ENCODE results near the gene AGAP1. TPM values are rescaled to one million over a fixed set of nuclear protein-coding genes. Genes with fewer than 3 reads are reported as not detected.

Gene AGAP1
- total and polyA plus RNA-seq, 4 donors = 2.0 to 8.5 (median 5.4) TPM

DNA sequence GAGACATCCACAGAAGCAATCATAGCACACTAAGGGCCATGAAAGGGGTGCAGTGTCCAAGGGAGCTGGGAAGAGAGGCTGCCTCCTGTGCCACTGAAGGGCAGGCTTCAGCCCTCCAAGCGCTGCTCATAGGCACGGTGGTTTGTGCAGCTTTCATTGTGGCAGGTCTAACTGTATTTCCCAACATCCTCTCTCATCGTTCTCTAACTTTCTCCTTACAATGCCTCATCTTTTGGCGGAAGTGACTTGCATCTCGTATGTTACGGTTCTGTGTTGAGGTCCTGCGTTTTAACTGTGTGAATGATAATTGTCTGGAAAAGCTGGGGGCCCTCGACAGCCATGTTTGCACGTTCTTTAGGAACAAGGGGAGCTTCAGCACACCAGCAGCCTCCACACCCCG is 460.4 kb downstream of the AGAP1 start:
- no peaks in the 10 kb centered on the region for H3K4me1 ChIP-seq (ENCODE audit: control insufficient read depth in 4 of 4, insufficient read depth in 4 of 4, low read length in 3 of 4)
- H3K9me3 ChIP-seq (ENCODE audit: control insufficient read depth in 4 of 4, low read length in 3 of 4) = no peaks in the 10 kb centered on the region
- H3K27me3 ChIP-seq (ENCODE audit: control insufficient read depth in 4 of 4, insufficient read depth in 4 of 4, low read length in 3 of 4) = no peaks in the 10 kb centered on the region
- no peak overlapping the region for H3K9ac ChIP-seq (ENCODE audit: low read depth in 1 of 2, low read length in 2 of 2)
- no peaks in the 10 kb centered on the region for H3K36me3 ChIP-seq (ENCODE audit: control insufficient read depth in 4 of 4, insufficient read depth in 3 of 4, low read depth in 1 of 4, low read length in 3 of 4)
- no peak overlapping the region for H3K4me3 ChIP-seq (ENCODE audit: low read depth in 1 of 3, low read length in 3 of 3)
- DNase-seq (ENCODE audit: low spot score) = no peak
- no peak overlapping the region for H3K27ac ChIP-seq (ENCODE audit: low read depth in 1 of 2, low read length in 2 of 2)
- 97% methylated on average over 10 of the region's 10 CpGs for WGBS
- no peak for TF ChIP-seq HNF4A (conservative IDR thresholded peaks at IDR 0.05)
- TF ChIP-seq EGR1 (IDR thresholded peaks at IDR 0.05; ENCODE audit: low read depth in 2 of 2) = no peak

DNA sequence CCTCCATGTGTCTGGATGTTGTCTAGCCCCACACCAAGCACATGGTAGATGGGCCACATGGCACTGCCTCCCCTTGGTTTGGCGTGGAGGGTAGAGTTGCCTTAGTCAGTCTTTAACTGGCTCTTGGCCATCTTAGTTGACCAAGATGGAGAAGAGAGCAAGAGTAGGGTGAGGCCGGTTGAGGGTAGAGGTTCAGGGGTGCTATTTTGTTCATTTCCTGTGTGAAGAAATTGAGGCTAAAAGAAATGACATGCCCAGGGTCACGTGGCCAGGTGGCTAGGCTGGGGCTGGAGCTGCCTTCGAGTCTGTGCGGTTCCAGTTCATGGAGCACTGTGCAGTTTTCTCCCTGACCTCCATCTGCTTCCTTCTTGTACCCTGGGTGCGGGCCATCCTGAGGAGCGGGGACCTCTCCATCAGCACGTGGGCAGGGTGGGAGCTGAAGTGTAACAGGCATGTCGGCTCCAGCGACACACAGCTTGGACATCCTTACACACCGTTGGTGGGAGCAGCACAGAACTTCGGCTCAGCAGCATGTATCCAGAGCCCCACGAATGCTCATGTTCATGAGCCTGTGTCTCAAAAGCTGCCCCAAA is 461.1 kb downstream of the AGAP1 start:
- H3K27ac ChIP-seq (ENCODE audit: low read depth in 1 of 2, low read length in 2 of 2) = no peak overlapping the region
- H3K27me3 ChIP-seq (ENCODE audit: control insufficient read depth in 4 of 4, insufficient read depth in 4 of 4, low read length in 3 of 4) = no peaks in the 10 kb centered on the region
- no peak overlapping the region for H3K9ac ChIP-seq (ENCODE audit: low read depth in 1 of 2, low read length in 2 of 2)
- no peaks in the 10 kb centered on the region for H3K9me3 ChIP-seq (ENCODE audit: control insufficient read depth in 4 of 4, low read length in 3 of 4)
- H3K36me3 ChIP-seq (ENCODE audit: control insufficient read depth in 4 of 4, insufficient read depth in 3 of 4, low read depth in 1 of 4, low read length in 3 of 4) = no peaks in the 10 kb centered on the region
- no peak for DNase-seq (ENCODE audit: low spot score)
- WGBS = 96% methylated on average over 13 of the region's 13 CpGs
- H3K4me3 ChIP-seq (ENCODE audit: low read depth in 1 of 3, low read length in 3 of 3) = no peak overlapping the region
- TF ChIP-seq, protein P1, sequence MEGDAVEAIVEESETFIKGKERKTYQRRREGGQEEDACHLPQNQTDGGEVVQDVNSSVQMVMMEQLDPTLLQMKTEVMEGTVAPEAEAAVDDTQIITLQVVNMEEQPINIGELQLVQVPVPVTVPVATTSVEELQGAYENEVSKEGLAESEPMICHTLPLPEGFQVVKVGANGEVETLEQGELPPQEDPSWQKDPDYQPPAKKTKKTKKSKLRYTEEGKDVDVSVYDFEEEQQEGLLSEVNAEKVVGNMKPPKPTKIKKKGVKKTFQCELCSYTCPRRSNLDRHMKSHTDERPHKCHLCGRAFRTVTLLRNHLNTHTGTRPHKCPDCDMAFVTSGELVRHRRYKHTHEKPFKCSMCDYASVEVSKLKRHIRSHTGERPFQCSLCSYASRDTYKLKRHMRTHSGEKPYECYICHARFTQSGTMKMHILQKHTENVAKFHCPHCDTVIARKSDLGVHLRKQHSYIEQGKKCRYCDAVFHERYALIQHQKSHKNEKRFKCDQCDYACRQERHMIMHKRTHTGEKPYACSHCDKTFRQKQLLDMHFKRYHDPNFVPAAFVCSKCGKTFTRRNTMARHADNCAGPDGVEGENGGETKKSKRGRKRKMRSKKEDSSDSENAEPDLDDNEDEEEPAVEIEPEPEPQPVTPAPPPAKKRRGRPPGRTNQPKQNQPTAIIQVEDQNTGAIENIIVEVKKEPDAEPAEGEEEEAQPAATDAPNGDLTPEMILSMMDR (IDR thresholded peaks at IDR 0.05; ENCODE audit: low read depth, low read length, missing input control) = no peak
- TF ChIP-seq, protein P2, sequence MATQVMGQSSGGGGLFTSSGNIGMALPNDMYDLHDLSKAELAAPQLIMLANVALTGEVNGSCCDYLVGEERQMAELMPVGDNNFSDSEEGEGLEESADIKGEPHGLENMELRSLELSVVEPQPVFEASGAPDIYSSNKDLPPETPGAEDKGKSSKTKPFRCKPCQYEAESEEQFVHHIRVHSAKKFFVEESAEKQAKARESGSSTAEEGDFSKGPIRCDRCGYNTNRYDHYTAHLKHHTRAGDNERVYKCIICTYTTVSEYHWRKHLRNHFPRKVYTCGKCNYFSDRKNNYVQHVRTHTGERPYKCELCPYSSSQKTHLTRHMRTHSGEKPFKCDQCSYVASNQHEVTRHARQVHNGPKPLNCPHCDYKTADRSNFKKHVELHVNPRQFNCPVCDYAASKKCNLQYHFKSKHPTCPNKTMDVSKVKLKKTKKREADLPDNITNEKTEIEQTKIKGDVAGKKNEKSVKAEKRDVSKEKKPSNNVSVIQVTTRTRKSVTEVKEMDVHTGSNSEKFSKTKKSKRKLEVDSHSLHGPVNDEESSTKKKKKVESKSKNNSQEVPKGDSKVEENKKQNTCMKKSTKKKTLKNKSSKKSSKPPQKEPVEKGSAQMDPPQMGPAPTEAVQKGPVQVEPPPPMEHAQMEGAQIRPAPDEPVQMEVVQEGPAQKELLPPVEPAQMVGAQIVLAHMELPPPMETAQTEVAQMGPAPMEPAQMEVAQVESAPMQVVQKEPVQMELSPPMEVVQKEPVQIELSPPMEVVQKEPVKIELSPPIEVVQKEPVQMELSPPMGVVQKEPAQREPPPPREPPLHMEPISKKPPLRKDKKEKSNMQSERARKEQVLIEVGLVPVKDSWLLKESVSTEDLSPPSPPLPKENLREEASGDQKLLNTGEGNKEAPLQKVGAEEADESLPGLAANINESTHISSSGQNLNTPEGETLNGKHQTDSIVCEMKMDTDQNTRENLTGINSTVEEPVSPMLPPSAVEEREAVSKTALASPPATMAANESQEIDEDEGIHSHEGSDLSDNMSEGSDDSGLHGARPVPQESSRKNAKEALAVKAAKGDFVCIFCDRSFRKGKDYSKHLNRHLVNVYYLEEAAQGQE (IDR thresholded peaks at IDR 0.05) = no peak
- TF ChIP-seq SP1 (IDR thresholded peaks at IDR 0.05) (no peak), NR2F2 (IDR thresholded peaks at IDR 0.05) (no peak), HNF4G (IDR thresholded peaks at IDR 0.05) (no peak), JUND (IDR thresholded peaks at IDR 0.05) (no peak), RXRA (IDR thresholded peaks at IDR 0.05) (no peak), EGR1 (IDR thresholded peaks at IDR 0.05; ENCODE audit: low read depth in 2 of 2) (no peak), RAD21 (IDR thresholded peaks at IDR 0.05) (no peak), FOXA2 (IDR thresholded peaks at IDR 0.05) (no peak), TAF1 (conservative IDR thresholded peaks at IDR 0.05) (no peak), HNF4A (conservative IDR thresholded peaks at IDR 0.05) (no peak), FOXA1 (IDR thresholded peaks at IDR 0.05) (no peak)
- TF ChIP-seq, protein P3, sequence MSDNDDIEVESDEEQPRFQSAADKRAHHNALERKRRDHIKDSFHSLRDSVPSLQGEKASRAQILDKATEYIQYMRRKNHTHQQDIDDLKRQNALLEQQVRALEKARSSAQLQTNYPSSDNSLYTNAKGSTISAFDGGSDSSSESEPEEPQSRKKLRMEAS (IDR thresholded peaks at IDR 0.05) = no peak
- TF ChIP-seq, protein P4, sequence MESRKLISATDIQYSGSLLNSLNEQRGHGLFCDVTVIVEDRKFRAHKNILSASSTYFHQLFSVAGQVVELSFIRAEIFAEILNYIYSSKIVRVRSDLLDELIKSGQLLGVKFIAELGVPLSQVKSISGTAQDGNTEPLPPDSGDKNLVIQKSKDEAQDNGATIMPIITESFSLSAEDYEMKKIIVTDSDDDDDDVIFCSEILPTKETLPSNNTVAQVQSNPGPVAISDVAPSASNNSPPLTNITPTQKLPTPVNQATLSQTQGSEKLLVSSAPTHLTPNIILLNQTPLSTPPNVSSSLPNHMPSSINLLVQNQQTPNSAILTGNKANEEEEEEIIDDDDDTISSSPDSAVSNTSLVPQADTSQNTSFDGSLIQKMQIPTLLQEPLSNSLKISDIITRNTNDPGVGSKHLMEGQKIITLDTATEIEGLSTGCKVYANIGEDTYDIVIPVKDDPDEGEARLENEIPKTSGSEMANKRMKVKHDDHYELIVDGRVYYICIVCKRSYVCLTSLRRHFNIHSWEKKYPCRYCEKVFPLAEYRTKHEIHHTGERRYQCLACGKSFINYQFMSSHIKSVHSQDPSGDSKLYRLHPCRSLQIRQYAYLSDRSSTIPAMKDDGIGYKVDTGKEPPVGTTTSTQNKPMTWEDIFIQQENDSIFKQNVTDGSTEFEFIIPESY (IDR thresholded peaks at IDR 0.05) = no peak
- TF ChIP-seq, protein P5, sequence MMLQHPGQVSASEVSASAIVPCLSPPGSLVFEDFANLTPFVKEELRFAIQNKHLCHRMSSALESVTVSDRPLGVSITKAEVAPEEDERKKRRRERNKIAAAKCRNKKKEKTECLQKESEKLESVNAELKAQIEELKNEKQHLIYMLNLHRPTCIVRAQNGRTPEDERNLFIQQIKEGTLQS (IDR thresholded peaks at IDR 0.05) = no peak
- H3K4me1 ChIP-seq (ENCODE audit: control insufficient read depth in 4 of 4, insufficient read depth in 4 of 4, low read length in 3 of 4) = no peaks in the 10 kb centered on the region

Measured in liver (tissue), 9 donors.